NCI-H446 treated with DMSO at 0.1 percent for 48 hours (cell line): ENCODE results near the gene PJVK.

Experiments used
- DNase-seq: peaks from one replicate; lab custom pipeline; 2025; lab: John Stamatoyannopoulos, UW

PJVK gene

GRCh38 chr2:178480227-178481181 is 29.3 kb downstream of the PJVK start, which contains the start of gene PLEKHA3:
Gene PLEKHA3 (plus strand): TSS chr2:178480457. CDS start chr2:178480870, 413 bp downstream.
- DNase-seq, result peak; percentile 89

GRCh38 chr2:178482437-178482836 is 31.3 kb downstream of the PJVK start:
- no peak for DNase-seq

GRCh38 chr2:178484245-178485041 is 33.3 kb downstream of the PJVK start:
- peak; percentile 68 for DNase-seq

- no peak for DNase-seq
Measured at GRCh38 chr2:178485356-178485755, 34.2 kb downstream of the PJVK start.

GRCh38 chr2:178491612-178492011 is 40.4 kb downstream of the PJVK start:
- DNase-seq, result no peak

- DNase-seq, result no peak
Measured at GRCh38 chr2:178496049-178496448, 44.9 kb downstream of the PJVK start.

- DNase-seq, result no peak
Measured at GRCh38 chr2:178498137-178498536, 47.0 kb downstream of the PJVK start.

- no peak for DNase-seq
Measured at GRCh38 chr2:178499640-178500039, 48.5 kb downstream of the PJVK start.

GRCh38 chr2:178502751-178503150 is 51.6 kb downstream of the PJVK start:
- DNase-seq, result no peak

GRCh38 chr2:178506101-178506500 is 54.9 kb downstream of the PJVK start:
- DNase-seq, result no peak

GRCh38 chr2:178506524-178506923 is 55.3 kb downstream of the PJVK start:
- DNase-seq, result no peak

- no peak for DNase-seq
Measured at GRCh38 chr2:178506949-178507348, 55.8 kb downstream of the PJVK start.

- DNase-seq, result no peak
Measured at GRCh38 chr2:178508646-178509045, 57.5 kb downstream of the PJVK start.

GRCh38 chr2:178510384-178510783 is 59.2 kb downstream of the PJVK start:
- DNase-seq, result no peak
